CD14-positive monocyte (primary cell): ENCODE data around the gene RNF31. TPM values are rescaled to one million over a fixed set of nuclear protein-coding genes. Genes with fewer than 3 reads are reported as not detected.

ENCODE experiments used
- DNase-seq, 3 donors: peaks; one replicate each; pipeline ENCODE4 v3.0.0-alpha.2; 2011 to 2022
- H2AFZ ChIP-seq: 2 replicates; pipeline ENCODE4 v1.6.0; 2012; ENCODE audit warnings: mild to moderate bottlenecking, low read depth, low read length, inconsistent platforms; ENCODE audit not compliant: insufficient read depth, poor library complexity, severe bottlenecking
- H3K27ac ChIP-seq, 2 donors: 1 replicate in 1 of 2; 2 replicates in 1 of 2; pipeline ENCODE4 v1.5.1; 2012 to 2013; ENCODE audit warnings: low read length in 2 of 2, control low read depth in 1 of 2, inconsistent platforms in 1 of 2, low read depth in 1 of 2, mild to moderate bottlenecking in 1 of 2
- H3K27me3 ChIP-seq, 2 donors: one replicate each; pipeline versions ENCODE4 v1.6.0 to v1.6.1; 2011 to 2013; ENCODE audit warnings: low read length in 2 of 2; ENCODE audit not compliant: control insufficient read depth in 2 of 2, insufficient read depth in 2 of 2
- H3K36me3 ChIP-seq, 2 donors: replicated peaks in 1 of 2; 1 replicate in 1 of 2; 2 replicates in 1 of 2; pipeline versions ENCODE4 v1.5.1 to v1.6.1; 2012 to 2013; ENCODE audit warnings: low read length in 2 of 2, control low read depth in 1 of 2, inconsistent platforms in 1 of 2, mild to moderate bottlenecking in 1 of 2; ENCODE audit not compliant: insufficient read depth in 2 of 2, control insufficient read depth in 1 of 2
- H3K4me1 ChIP-seq, 2 donors: 1 replicate in 1 of 2; 2 replicates in 1 of 2; pipeline versions ENCODE4 v1.5.1 to v1.6.1; 2012 to 2013; ENCODE audit warnings: low read length in 2 of 2, control low read depth in 1 of 2, inconsistent platforms in 1 of 2, mild to moderate bottlenecking in 1 of 2, moderate library complexity in 1 of 2; ENCODE audit not compliant: insufficient read depth in 2 of 2, control insufficient read depth in 1 of 2
- H3K4me2 ChIP-seq: replicated peaks from 2 replicates; pipeline ENCODE3; 2012; ENCODE audit warnings: low read length, moderate library complexity, mild to moderate bottlenecking; ENCODE audit not compliant: poor library complexity, severe bottlenecking; ENCODE audit errors: extremely low read depth
- H3K4me3 ChIP-seq, 3 experiments: fragments of 200-600 bp in 1 of 3; sonication (generic) in 1 of 3; replicated peaks in 1 of 3; 1 replicate in 2 of 3; 2 replicates in 1 of 3; pipeline ENCODE4 v1.5.1; 2011 to 2013; ENCODE audit warnings: low read length in 3 of 3, mild to moderate bottlenecking in 3 of 3, control low read depth in 2 of 3, low read depth in 2 of 3, inconsistent platforms in 1 of 3, moderate library complexity in 1 of 3
- H3K79me2 ChIP-seq: 2 replicates; pipeline ENCODE4 v1.6.0; 2012; ENCODE audit warnings: mild to moderate bottlenecking, control low read depth, inconsistent platforms, low read length, moderate library complexity; ENCODE audit not compliant: insufficient read depth
- H3K9ac ChIP-seq: 2 replicates; pipeline ENCODE4 v1.6.0; 2017; ENCODE audit warnings: low read length, mild to moderate bottlenecking; ENCODE audit not compliant: insufficient read depth, poor library complexity, severe bottlenecking
- H3K9me3 ChIP-seq, 2 donors: replicated peaks in 1 of 2; 1 replicate in 1 of 2; 2 replicates in 1 of 2; pipeline versions ENCODE4 v1.5.1 to v1.6.1; 2012 to 2013; ENCODE audit warnings: low read length in 2 of 2, control low read depth in 1 of 2; ENCODE audit not compliant: control insufficient read depth in 1 of 2, insufficient read depth in 1 of 2
- H4K20me1 ChIP-seq: 2 replicates; pipeline ENCODE4 v1.6.0; 2012; ENCODE audit warnings: mild to moderate bottlenecking, low read length, control low read depth, moderate library complexity; ENCODE audit not compliant: insufficient read depth
- H3K27ac Mint-ChIP-seq, 7 donors: one replicate each; pipeline ENCODE4 v1.8.0; 2020; ENCODE audit warnings: mild to moderate bottlenecking in 7 of 7, mixed read lengths in 7 of 7, moderate library complexity in 6 of 7, inconsistent platforms in 2 of 7
- H3K27me3 Mint-ChIP-seq, 3 donors: one replicate each; pipeline ENCODE4 v1.8.0; 2021 to 2022; ENCODE audit warnings: low read depth in 3 of 3, mild to moderate bottlenecking in 3 of 3, mixed read lengths in 3 of 3, moderate library complexity in 3 of 3, inconsistent platforms in 1 of 3
- H3K36me3 Mint-ChIP-seq, 2 donors: one replicate each; pipeline ENCODE4 v1.8.0; 2020; ENCODE audit warnings: mixed read lengths in 2 of 2, inconsistent platforms in 1 of 2, mild to moderate bottlenecking in 1 of 2
- H3K4me1 Mint-ChIP-seq: one replicate; pipeline ENCODE4 v1.8.0; 2020; ENCODE audit warnings: mild to moderate bottlenecking, mixed read lengths
- H3K4me3 Mint-ChIP-seq, 2 donors: one replicate each; pipeline ENCODE4 v1.8.0; 2020; ENCODE audit warnings: mild to moderate bottlenecking in 2 of 2, mixed read lengths in 2 of 2, moderate library complexity in 1 of 2
- H3K9me3 Mint-ChIP-seq, 7 donors: one replicate each; pipeline ENCODE4 v1.8.0; 2020 to 2022; ENCODE audit warnings: mixed read lengths in 7 of 7, mild to moderate bottlenecking in 6 of 7, moderate library complexity in 6 of 7, inconsistent platforms in 2 of 7
- WGBS: methylation state at CpG from one replicate; pipeline ENCODE4 v1.1.5; 2013; ENCODE audit warnings: missing lambda C conversion rate; ENCODE audit not compliant: insufficient coverage; 5-methylcytosine and 5-hydroxymethylcytosine counted together
- intact Hi-C, 2 donors: fragments of 100-400 bp; cut with micrococcal nuclease; formaldehyde crosslinking; loops; one replicate each; pipeline versions ENCODE4 v1.15.0 to v1.15.1; 2023
- polyA plus RNA-seq, 3 donors: library from polyadenylated mRNA; depleted of rRNA in 1 of 3; unstranded in 2 of 3; stranded (reverse) in 1 of 3; fragments of 300-500 nt in 2 of 3; fragments of >200 nt in 1 of 3; fragmentation: Illumina TruSeq in 2 of 3; gene quantifications; 1 replicate in 2 of 3; 2 replicates in 1 of 3; pipeline ENCODE4 v1.2.3, GENCODE V29; 2012 to 2021
- TF ChIP-seq, protein P1 (sequence below): fragments of 200-600 bp; IDR thresholded peaks from one replicate; pipeline ENCODE4 v1.8.0; 2022; ENCODE audit warnings: antibody characterized with exemption, mild to moderate bottlenecking

RNF31 gene
- polyA plus RNA-seq, 3 donors = 30.7 to 63.2 (median 36.8) TPM

DNA sequence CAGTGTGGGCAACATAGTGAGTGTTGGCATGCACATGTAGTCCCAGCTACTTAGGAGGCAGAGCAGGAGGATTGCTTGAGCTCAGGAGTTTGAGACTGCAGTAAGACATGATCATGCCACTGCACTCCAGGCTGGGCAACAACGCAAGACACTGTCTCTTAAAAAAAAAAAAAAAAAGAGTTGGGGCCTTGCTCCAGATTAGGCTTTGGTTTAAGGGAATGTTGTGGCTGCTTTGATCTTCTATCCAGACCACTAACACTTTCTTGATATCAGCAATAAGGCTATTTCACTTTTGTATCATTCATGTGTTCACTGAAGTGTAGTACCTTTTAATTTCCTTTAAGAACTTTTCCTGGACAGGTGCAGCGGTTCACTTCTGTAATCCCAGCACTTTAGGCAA is 19.6 kb upstream of the RNF31 start:
- H3K27ac ChIP-seq = no peak overlapping the region
- peaks cover 0 to 2% (median 0%) of the 10 kb centered on the region in 3 donors for H3K27me3 Mint-ChIP-seq
- H3K27ac Mint-ChIP-seq = no peak overlapping the region

GRCh38 chr14:24129410-24129998 is 17.8 kb upstream of the RNF31 start:
- H3K36me3 ChIP-seq = peaks cover 0 to 4% of the 10 kb centered on the region in 2 donors
- WGBS = 82% methylated on average over 5 of the region's 8 CpGs
- H3K27ac ChIP-seq = no peak overlapping the region
- Mint-ChIP-seq H3K4me1 (peaks cover 9% of the 10 kb centered on the region), H3K27me3 (no peaks in the 10 kb centered on the region), H3K36me3 (peaks cover 11 to 34% of the 10 kb centered on the region in 2 donors), H3K27ac (no peak overlapping the region), H3K9me3 (peaks cover 0 to 1% (median 0%) of the 10 kb centered on the region in 7 donors), H3K4me3 (no peak overlapping the region)
- no peaks in the 10 kb centered on the region for H3K27me3 ChIP-seq
- no peak overlapping the region for H3K4me3 ChIP-seq
- peaks cover 5 to 7% of the 10 kb centered on the region in 2 donors for H3K4me1 ChIP-seq
- no peak overlapping the region for H3K9ac ChIP-seq
- DNase-seq = no peak
- TF ChIP-seq, protein P1, sequence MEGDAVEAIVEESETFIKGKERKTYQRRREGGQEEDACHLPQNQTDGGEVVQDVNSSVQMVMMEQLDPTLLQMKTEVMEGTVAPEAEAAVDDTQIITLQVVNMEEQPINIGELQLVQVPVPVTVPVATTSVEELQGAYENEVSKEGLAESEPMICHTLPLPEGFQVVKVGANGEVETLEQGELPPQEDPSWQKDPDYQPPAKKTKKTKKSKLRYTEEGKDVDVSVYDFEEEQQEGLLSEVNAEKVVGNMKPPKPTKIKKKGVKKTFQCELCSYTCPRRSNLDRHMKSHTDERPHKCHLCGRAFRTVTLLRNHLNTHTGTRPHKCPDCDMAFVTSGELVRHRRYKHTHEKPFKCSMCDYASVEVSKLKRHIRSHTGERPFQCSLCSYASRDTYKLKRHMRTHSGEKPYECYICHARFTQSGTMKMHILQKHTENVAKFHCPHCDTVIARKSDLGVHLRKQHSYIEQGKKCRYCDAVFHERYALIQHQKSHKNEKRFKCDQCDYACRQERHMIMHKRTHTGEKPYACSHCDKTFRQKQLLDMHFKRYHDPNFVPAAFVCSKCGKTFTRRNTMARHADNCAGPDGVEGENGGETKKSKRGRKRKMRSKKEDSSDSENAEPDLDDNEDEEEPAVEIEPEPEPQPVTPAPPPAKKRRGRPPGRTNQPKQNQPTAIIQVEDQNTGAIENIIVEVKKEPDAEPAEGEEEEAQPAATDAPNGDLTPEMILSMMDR = no peak
- no peak overlapping the region for H2AFZ ChIP-seq
- H3K79me2 ChIP-seq = no peaks in the 10 kb centered on the region
- no peak overlapping the region for H3K4me2 ChIP-seq
- intact Hi-C loops = no loop called here
- H4K20me1 ChIP-seq = no peaks in the 10 kb centered on the region
- H3K9me3 ChIP-seq = no peaks in the 10 kb centered on the region

More for the DNA sequence above, 19.6 kb upstream of the RNF31 start:
- H3K9ac ChIP-seq = no peak overlapping the region
- WGBS = no CpG with 5 or more reads among the region's 2 CpGs
- no peak overlapping the region for H3K4me3 Mint-ChIP-seq
- H3K79me2 ChIP-seq = no peaks in the 10 kb centered on the region
- DNase-seq = no peak
- no peaks in the 10 kb centered on the region for H4K20me1 ChIP-seq
- TF ChIP-seq, protein P1 = no peak
- no peak overlapping the region for H3K4me3 ChIP-seq
- peaks cover 0 to under 1% (median 0%) of the 10 kb centered on the region in 7 donors for H3K9me3 Mint-ChIP-seq
- peaks cover 18 to 22% of the 10 kb centered on the region in 2 donors for H3K36me3 ChIP-seq
- H3K4me1 ChIP-seq = peaks cover 5 to 7% of the 10 kb centered on the region in 2 donors
- H3K36me3 Mint-ChIP-seq = peaks cover 22 to 51% of the 10 kb centered on the region in 2 donors
- H3K4me1 Mint-ChIP-seq = peaks cover 13% of the 10 kb centered on the region
- H2AFZ ChIP-seq = no peak overlapping the region
- no peak overlapping the region for H3K4me2 ChIP-seq
- H3K27me3 ChIP-seq = no peaks in the 10 kb centered on the region
- no peaks in the 10 kb centered on the region for H3K9me3 ChIP-seq
- intact Hi-C loops = no loop called here
